GM18526 (cell line): Measurements from ENCODE around the gene NAPSA.

Source experiments
- POLR2A ChIP-seq: IDR thresholded peaks from 3 replicates; pipeline ENCODE4 v1.6.1; 2011; ENCODE audit not compliant: insufficient read length; ENCODE audit errors: extremely low read depth

NAPSA gene

GRCh38 chr19:50328224-50328872 lies 37.1 kb downstream of the NAPSA start:
- TF ChIP-seq POLR2A: no peak

GRCh38 chr19:50327461-50328223 lies 37.8 kb downstream of the NAPSA start:
- TF ChIP-seq POLR2A: no peak

GRCh38 chr19:50327013-50327412 lies 38.4 kb downstream of the NAPSA start:
- no peak for TF ChIP-seq POLR2A

GRCh38 chr19:50326101-50326664 lies 39.3 kb downstream of the NAPSA start:
- TF ChIP-seq POLR2A: no peak

- TF ChIP-seq POLR2A: no peak
These were observed 39.9 kb downstream of the NAPSA start for GRCh38 chr19:50325310-50326100.

- no peak for TF ChIP-seq POLR2A
These were observed 41.1 kb downstream of the NAPSA start for GRCh38 chr19:50324331-50324730.

GRCh38 chr19:50323782-50324133 lies 41.7 kb downstream of the NAPSA start:
- no peak for TF ChIP-seq POLR2A

- TF ChIP-seq POLR2A: no peak
These were observed 42.3 kb downstream of the NAPSA start for GRCh38 chr19:50322931-50323781.

- no peak for TF ChIP-seq POLR2A
These were observed 43.2 kb downstream of the NAPSA start for GRCh38 chr19:50322234-50322633.

- no peak for TF ChIP-seq POLR2A
These were observed 43.6 kb downstream of the NAPSA start for GRCh38 chr19:50321831-50322230.

GRCh38 chr19:50320596-50320995 lies 44.8 kb downstream of the NAPSA start:
- TF ChIP-seq POLR2A: no peak

GRCh38 chr19:50320051-50320450 lies 45.4 kb downstream of the NAPSA start:
- TF ChIP-seq POLR2A: no peak

GRCh38 chr19:50319156-50319555 lies 46.3 kb downstream of the NAPSA start:
- TF ChIP-seq POLR2A: no peak

- TF ChIP-seq POLR2A: no peak
These were observed 47.0 kb downstream of the NAPSA start for GRCh38 chr19:50318438-50318837.

GRCh38 chr19:50317115-50317514 lies 48.3 kb downstream of the NAPSA start:
- no peak for TF ChIP-seq POLR2A
